Upper lobe of right lung (tissue), 1 donor: ENCODE data around the gene NABP1. TPM values are rescaled to one million over a fixed set of nuclear protein-coding genes. Genes with fewer than 3 reads are reported as not detected.
A peak's percentile ranks its signal among the peaks of the same experiment; 100 is the strongest.

Experiments
- ATAC-seq: fragments of 200-7000 bp; cut with Tn5 transposase; one replicate; pipeline ENCODE4 v1.9.1; 2020; ENCODE audit warnings: mild to moderate bottlenecking, moderate library complexity
- DNase-seq: peaks from one replicate; pipeline ENCODE4 v3.0.0-alpha.2; 2020
- H3K27ac ChIP-seq: fragments of 200-600 bp; one replicate; pipeline ENCODE4 v1.8.0; 2022
- H3K27me3 ChIP-seq: fragments of 200-600 bp; one replicate; pipeline ENCODE4 v1.8.0; 2022; ENCODE audit warnings: mild to moderate bottlenecking
- H3K36me3 ChIP-seq: fragments of 200-600 bp; one replicate; pipeline ENCODE4 v1.8.0; 2022
- H3K4me1 ChIP-seq: fragments of 200-600 bp; one replicate; pipeline ENCODE4 v1.8.0; 2022
- H3K4me3 ChIP-seq: fragments of 200-600 bp; one replicate; pipeline ENCODE4 v1.8.0; 2022; ENCODE audit warnings: mild to moderate bottlenecking
- H3K9me3 ChIP-seq: fragments of 200-600 bp; one replicate; pipeline ENCODE4 v1.8.0; 2022
- intact Hi-C: fragments of 100-400 bp; cut with DNase I; formaldehyde crosslinking; loops from one replicate; pipeline ENCODE4 v1.11.0; 2022
- total RNA-seq: library from RNA; stranded (reverse); fragmentation: NEBNext Ultra II Directional; extraction: Animal tissue kit (Norgen Biotek cat#: 25700); gene quantifications from one replicate; pipeline ENCODE4 v1.2.1, GENCODE V29; 2021
- TF ChIP-seq, protein P1 (sequence below): fragments of 200-600 bp; IDR thresholded peaks from one replicate; pipeline ENCODE4 v1.8.0; 2022; ENCODE audit warnings: antibody characterized with exemption
- donor health status: DM: no; HTN: yes; CAD: no; lungs with severe emphysema.

NABP1 gene
- total RNA-seq, 1 donor from 2014 or later: 50.2 TPM

DNA sequence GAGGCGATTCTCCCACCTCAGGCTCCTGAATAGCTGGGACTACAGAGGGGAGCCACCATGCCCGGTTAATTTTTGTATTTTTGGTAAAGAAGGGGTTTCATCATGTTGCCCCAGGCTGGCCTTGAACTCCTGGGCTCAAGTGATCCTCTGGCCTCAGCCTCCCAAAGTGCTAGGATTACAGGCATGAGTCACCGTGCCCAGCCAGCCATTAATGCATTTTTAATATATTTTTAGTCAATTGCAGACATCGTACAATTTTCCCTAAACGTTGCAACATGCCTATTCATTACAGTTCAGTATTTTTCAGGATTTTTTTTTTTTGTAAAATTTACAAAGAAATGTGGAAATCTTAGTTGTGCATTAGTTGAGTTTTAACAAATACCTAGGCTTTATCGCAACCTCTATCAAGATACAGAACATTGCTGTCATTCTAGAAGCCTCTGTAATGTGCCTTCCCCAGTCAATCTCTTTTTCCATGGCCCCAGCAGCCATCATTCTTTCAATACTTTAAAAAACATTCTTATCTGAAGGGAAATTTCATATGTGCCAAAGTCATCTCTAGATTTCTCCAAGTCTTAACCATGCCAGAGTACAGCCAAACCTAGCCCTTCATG lies 14.7 kb downstream of the NABP1 start:
- ATAC-seq: no peak

DNA sequence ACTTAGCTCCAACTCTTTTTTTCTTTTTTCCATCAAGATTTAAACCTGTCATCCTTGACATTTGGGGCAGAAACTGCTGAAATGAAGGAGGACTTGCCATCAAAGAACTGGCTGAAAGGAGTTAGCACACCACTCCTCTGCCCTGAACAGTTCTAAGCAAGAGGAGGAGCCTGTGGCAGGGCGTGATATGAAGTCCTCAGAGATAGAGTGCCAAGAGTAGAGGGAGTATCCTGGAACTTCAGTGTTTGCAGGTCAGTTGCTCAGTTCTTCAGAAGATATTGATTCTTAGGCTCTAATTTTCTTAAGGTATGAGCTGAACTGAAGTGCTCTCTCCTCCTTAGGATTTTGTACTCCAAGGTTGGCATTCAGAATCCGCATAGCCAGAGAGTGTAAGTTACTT lies 15.2 kb downstream of the NABP1 start:
- no peaks in the 10 kb centered on the region for H3K9me3 ChIP-seq
- TF ChIP-seq, protein P1, sequence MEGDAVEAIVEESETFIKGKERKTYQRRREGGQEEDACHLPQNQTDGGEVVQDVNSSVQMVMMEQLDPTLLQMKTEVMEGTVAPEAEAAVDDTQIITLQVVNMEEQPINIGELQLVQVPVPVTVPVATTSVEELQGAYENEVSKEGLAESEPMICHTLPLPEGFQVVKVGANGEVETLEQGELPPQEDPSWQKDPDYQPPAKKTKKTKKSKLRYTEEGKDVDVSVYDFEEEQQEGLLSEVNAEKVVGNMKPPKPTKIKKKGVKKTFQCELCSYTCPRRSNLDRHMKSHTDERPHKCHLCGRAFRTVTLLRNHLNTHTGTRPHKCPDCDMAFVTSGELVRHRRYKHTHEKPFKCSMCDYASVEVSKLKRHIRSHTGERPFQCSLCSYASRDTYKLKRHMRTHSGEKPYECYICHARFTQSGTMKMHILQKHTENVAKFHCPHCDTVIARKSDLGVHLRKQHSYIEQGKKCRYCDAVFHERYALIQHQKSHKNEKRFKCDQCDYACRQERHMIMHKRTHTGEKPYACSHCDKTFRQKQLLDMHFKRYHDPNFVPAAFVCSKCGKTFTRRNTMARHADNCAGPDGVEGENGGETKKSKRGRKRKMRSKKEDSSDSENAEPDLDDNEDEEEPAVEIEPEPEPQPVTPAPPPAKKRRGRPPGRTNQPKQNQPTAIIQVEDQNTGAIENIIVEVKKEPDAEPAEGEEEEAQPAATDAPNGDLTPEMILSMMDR: no peak
- peaks cover 4% of the 10 kb centered on the region for H3K36me3 ChIP-seq
- no peak overlapping the region for H3K27ac ChIP-seq
- peaks cover 21% of the 10 kb centered on the region for H3K4me1 ChIP-seq
- ATAC-seq (peak; percentile 52), DNase-seq (no peak)
- no peaks in the 10 kb centered on the region for H3K27me3 ChIP-seq
- no peak overlapping the region for H3K4me3 ChIP-seq
- intact Hi-C loops: loop anchor here (10.0 kb wide), 1 partner anchor 138 kb away; no protein-coding TSS in a partner anchor

More for the DNA sequence above, 14.7 kb downstream of the NABP1 start:
- intact Hi-C loops: loop anchor here (10.0 kb wide), 1 partner anchor 138 kb away; no protein-coding TSS in a partner anchor
- Histone ChIP-seq H3K4me3 (no peak overlapping the region), H3K4me1 (peaks cover 21% of the 10 kb centered on the region), H3K27ac (no peak overlapping the region), H3K36me3 (peaks cover 8% of the 10 kb centered on the region), H3K27me3 (no peaks in the 10 kb centered on the region), H3K9me3 (no peaks in the 10 kb centered on the region)
- DNase-seq: no peak
- TF ChIP-seq, protein P1: no peak

DNA sequence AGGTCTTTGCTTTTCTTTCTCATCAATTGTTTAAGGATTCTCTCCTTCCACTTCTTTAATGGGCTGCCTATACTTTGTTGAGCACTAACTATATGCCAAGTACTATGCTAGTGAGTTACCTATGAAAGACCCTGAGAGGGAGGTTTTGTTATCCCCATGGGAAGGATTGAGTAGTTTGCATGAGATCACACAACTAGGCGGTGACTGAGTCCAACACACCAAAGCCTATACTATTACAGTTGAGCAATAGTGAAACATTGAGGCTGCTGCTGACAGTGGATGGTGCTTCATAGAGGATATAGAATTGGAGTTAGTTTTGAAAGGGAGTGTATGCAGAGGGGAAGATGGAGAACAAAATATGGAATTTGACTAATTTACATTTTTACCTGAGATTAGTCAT lies 15.8 kb downstream of the NABP1 start:
- TF ChIP-seq, protein P1: no peak
- H3K4me3 ChIP-seq: no peak overlapping the region
- H3K4me1 ChIP-seq: peaks cover 21% of the 10 kb centered on the region
- ATAC-seq: no peak
- no peaks in the 10 kb centered on the region for H3K27me3 ChIP-seq
- intact Hi-C loops: loop anchor here (10.0 kb wide), 1 partner anchor 139 kb away; no protein-coding TSS in a partner anchor
- no peaks in the 10 kb centered on the region for H3K9me3 ChIP-seq
- no peak overlapping the region for H3K27ac ChIP-seq
- no peaks in the 10 kb centered on the region for H3K36me3 ChIP-seq
- no peak for DNase-seq

DNA sequence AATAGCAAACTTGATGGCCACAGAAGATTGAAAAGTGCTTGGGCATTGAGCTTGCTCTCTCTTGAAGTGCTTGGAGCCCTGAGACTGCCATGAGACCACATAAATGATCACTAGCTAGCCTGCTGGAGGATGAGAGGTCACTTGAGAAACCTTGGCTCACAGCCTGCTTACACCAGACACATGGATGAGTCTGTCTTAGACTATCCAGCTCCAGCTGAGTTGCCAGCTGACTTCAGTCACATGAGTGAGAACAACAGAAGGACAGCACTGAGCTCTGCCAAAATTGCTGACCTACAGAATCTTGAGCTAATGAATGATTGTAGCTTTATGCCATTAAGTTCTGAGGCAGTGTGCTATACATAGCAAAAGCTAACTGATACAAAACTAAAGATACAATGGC lies 18.1 kb downstream of the NABP1 start:
- Histone ChIP-seq H3K4me3 (no peak overlapping the region), H3K27me3 (no peaks in the 10 kb centered on the region), H3K9me3 (no peaks in the 10 kb centered on the region), H3K36me3 (no peaks in the 10 kb centered on the region), H3K4me1 (peaks cover 9% of the 10 kb centered on the region), H3K27ac (no peak overlapping the region)
- no peak for DNase-seq
- intact Hi-C loops: loop anchor here (10.0 kb wide), 1 partner anchor 141 kb away; no protein-coding TSS in a partner anchor
- ATAC-seq: peak; percentile 77
- TF ChIP-seq, protein P1: no peak

DNA sequence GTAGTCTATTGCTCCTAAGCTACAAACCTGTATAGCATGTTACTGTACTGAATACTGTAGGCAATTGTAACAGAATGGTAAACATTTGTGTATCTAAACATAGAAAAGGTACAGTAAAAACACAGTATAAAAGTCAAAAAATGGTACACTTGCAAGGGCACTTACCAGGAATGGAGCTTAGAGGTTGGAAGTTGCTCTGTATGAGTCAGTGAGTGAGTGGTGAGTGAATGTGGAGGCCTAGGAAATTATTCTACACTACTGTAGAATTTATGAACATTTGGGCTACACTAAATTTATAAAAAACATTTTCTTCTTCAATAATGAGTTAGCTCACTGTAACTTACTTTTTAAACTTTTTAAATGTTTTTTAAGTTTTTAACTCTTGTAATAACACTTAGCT lies 19.0 kb downstream of the NABP1 start:
- Histone ChIP-seq H3K27me3 (no peaks in the 10 kb centered on the region), H3K4me3 (no peak overlapping the region), H3K36me3 (no peaks in the 10 kb centered on the region), H3K9me3 (no peaks in the 10 kb centered on the region), H3K27ac (no peak overlapping the region), H3K4me1 (no peaks in the 10 kb centered on the region)
- TF ChIP-seq, protein P1: no peak
- DNase-seq: no peak
- intact Hi-C loops: loop anchor here (10.0 kb wide), 1 partner anchor 142 kb away; no protein-coding TSS in a partner anchor
- no peak for ATAC-seq
